Stimulated activated CD8-positive, alpha-beta memory T cell treated with anti-CD3 and anti-CD28 coated beads, Interleukin-15, amount 100 ng/mL, for 24 hours (primary cell): ENCODE results near the gene INO80.
A peak's percentile ranks its signal among the peaks of the same experiment; 100 is the strongest.
"Not testable (repeated sequence)": the region's sequence is repeated elsewhere in the genome, so short reads cannot be mapped to it uniquely, and the experiment has no call there.

Experiments
- DNase-seq: peaks from one replicate; pipeline ENCODE4 v3.0.0-alpha.2; 2020; ENCODE audit warnings: low read depth

The INO80 gene

GRCh38 chr15:40961740-40962139, 154.3 kb downstream of the INO80 start:
- DNase-seq, result not testable (repeated sequence)

- DNase-seq, result no peak
Observed at GRCh38 chr15:40960925-40961324, 155.2 kb downstream of the INO80 start.

DNA sequence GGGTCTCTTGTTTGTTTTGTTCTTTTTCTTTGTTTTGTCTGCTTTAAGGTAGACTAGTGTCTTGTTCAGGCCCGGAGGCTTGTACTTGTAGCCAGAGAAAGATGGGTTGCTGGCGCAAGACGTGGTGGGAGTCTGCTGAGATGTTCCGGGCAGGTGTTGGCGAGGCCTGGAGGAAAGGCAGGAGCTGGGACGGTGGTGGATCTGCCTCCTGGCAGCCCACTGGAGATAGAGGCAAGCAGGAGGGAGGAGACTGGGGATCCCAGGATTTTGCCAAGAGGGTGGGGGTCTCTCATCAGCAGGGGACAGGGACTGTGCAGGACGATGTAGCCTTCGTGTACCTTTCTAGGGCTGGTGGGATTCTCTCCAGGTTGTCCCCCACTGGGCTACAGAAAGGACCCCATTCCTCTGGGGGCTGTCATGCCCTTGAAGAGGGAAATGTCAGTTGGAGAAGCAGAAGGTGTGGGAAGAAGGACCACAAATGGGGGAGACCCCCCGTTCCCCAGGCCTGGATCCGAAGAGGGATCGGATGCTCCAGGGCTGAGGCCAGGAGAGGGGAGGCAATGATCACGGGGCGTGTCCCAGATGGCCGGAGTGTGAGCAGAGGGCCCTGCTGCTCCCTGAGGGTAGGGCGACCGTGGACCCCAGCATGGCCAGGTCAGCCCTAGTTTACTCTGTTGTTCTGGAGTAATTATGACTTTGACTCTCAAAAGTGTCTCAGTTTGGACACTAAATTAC, 155.8 kb downstream of the INO80 start:
- no peak for DNase-seq

DNA sequence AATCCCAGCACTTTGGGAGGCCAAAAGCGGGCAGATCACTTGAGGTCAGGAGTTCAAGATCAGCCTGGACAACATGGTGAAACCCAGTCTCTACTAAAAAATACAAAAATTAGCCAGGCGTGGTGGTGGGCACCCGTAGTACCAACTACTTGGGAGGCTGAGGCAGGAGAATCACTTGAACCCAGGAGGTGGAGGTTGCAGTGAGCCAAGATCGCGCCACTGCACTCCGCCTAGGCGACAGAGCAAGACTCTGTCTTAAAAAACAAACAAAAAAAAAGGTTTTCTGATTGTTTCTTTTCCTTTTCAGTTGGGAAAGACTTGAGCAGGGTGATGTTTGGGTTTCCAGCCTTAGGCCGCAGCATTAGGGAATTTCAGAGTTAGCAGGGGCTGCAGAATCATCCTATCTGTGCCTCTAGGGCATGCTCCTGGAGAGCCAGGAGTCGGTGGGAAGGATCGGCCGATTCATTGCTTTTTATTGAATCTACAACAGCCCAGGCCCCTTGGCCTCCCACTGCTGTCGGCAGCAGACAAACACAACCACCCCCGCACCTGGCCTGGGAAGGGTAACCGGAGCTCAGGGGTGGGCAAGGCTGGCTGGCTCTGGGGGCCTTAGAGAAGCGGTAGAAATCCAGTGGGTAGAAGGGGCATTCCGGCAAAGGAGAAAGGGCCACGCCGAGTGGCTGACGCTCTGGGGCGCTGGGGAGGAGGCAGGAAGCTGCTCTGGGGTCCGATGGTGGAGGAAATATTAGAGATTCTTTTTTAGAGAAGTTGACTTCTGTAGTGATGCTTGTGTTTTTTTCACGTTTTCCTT, 156.5 kb downstream of the INO80 start:
- DNase-seq, result no peak

DNA sequence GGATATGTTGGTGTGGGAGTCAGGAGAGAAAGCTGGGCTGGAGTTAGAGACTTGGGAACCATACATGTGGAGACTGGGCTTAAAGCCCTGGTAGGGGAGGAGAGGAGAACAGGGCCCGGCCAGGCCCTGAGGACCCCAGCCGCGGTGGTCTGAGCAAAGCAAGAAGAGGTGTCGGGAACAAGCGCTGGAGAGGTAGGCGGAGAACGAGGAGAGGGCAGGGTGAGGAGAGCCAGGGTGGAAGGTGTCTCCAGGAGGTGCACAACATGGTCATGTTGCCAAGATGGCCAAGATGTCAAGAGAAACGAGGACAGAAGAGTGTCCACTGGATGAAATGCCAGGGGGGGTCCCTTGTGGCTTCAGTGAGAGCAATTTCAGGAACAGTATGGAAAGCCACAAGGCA, 157.4 kb downstream of the INO80 start:
- no peak for DNase-seq

DNA sequence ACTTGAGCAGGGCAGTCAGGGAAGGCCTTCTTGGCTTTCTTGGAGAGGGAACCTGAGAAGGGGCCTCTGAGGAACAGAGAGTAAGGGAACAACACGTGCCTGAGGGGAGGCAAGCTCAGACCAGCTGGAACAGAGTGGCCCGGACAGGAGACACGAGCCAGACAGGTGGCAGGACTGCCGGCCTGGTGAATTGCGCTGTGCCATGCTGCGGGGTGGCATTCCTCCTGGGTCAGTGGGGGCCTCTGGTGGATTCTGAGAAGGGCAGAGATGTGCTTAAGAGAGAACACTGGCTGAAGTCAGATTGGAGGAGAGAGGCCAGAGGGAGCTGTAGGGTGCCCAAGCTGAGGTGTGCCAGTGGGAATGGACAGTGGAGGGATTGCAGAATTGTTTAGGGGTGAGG, 157.9 kb downstream of the INO80 start:
- DNase-seq, result no peak

GRCh38 chr15:40957581-40958051, 158.5 kb downstream of the INO80 start:
- DNase-seq, result no peak

DNA sequence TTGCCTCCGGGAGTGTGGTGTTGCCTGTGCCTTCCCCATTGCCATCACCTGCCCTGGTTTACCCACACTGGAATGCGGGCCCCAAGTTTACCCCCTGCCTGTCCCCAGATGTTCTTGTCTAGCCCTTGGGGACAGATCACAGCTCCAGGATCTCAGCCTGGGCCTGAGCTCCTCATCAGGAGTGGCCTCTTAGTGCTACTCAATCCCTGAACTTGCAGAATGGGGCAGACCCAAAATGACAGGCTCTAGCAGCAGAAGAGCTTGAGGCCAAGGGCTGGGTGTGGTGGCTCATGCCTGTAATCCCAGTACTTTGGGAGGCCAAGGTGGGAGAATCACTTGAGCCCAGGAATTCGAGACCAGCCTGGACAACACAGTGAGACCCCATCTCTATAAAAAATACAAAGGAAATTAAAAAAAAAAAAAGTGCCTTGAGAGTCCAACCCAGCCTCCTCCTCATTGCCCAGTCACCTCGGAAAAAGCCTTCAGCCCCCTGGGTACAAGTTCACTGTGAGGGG, 159.0 kb downstream of the INO80 start:
- no peak for DNase-seq

- no peak for DNase-seq
Observed at GRCh38 chr15:40956541-40956982, 159.5 kb downstream of the INO80 start.

DNA sequence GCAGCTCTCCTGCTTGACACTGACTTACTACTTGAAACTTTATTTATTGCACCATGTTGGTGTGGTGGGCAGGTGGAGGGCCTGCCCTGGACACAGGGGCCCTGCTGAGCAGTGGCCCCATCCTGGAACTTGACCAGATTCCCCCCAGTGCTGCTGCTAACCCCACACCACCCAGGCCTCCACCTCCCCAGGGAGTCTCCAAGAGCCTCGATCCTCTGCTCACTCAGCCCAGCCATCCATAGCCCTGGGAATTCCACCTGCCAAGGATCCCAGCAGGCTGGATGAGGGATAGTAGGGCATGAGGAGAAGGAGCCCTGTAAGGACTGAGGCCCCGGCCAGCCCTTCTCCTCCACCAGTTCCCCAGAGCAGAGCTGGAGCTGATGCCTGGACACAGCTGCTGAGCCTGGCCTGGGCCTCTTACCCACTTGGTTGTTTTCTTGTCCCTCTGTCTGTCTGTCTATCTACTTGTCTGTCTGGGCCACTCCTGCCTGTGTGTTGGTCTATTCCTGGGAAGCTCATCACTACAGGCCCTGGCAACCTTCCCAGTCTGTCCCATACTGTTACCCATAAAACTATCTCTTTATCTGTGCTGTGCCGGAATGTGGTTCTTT, 160.0 kb downstream of the INO80 start:
- DNase-seq, result no peak

DNA sequence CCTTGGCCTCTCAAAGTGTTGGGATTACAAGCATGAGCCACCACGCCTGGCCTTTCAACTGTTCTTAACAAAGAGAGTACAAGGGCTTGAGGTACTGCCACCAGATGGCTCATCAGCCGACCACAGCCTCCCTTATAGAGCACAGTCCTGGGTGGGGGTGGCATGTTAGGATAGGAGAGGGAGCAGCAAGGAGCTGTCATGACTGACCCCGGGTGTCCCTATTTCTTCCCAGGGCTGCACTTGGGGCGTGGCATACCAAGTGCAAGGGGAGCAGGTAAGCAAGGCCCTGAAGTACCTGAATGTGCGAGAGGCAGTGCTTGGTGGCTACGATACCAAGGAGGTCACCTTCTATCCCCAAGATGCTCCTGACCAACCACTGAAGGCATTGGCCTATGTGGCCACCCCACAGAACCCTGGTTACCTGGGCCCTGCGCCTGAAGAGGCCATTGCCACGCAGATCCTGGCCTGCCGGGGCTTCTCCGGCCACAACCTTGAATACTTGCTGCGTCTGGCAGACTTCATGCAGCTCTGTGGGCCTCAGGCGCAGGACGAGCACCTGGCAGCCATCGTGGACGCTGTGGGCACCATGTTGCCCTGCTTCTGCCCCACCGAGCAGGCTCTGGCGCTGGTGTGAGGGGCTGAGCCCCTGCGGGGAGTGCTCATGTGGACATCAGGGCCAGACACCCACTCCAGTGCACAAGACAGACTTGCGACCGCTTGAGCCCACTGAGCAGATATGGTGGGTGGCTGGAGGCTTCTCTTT, 160.8 kb downstream of the INO80 start:
- no peak for DNase-seq

- not testable (repeated sequence) for DNase-seq
Observed at GRCh38 chr15:40954158-40954848, 161.8 kb downstream of the INO80 start.

DNA sequence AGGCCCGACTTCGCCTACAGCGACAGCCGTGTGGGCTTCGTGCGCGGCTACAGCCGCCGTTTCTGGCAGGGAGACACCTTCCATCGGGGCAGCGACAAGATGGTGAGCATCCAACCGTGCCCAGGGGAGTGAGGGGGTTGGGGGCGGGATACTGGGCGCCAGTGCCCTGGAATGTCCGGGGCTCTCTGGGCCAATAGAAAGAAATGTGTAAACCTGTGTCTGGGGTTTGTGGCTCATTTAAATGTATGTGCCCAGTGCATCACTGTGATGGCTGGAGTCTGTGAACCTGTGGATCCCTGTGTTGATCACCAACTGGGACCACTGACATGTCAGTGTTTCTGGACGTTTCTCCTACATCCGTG, 162.4 kb downstream of the INO80 start:
- DNase-seq, result no peak

DNA sequence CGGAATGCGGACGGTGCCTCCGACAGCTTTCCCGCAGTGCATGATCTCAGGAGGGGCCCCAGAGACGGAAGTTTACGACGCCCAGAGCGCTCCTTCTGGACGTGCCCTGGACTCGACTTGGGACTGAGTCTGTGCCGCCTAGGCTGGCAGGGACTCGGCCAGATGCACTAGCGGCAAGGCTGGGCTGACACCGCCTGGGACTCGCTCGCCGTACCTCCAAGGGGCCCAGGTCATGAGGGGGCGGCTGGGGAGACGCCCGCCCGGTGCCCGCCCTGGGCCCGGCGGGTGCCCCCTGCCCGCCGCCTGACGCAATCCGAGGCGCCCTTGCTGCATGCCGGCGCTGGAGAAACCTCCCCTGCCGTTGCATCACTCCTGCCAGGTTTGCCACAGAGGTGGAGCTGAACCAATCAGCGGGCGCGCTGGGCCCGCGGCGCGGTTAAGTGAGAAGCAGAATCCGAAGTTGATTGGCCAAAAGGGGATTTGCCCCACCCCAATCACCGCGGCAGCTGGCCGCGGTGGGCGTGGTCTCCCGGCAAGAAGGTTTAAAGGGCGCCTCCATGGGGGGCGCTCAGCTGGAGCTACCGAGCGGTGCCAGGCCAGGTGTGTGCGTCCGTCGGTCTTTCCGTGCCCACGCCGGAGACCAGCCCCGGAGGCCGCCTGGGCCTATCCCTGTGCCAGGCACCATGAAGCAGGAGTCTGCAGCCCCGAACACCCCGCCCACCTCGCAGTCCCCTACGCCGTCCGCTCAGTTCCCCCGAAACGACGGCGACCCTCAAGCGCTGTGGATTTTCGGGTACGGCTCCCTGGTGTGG, 163.0 kb downstream of the INO80 start, which contains the start of gene CHAC1:
TSS of gene CHAC1 (plus strand) at position 571 of the 812 bp plus-strand sequence. CDS start at position 684, 113 bp downstream.
- DNase-seq, result peak; percentile 86

- no peak for DNase-seq
Observed at GRCh38 chr15:40952301-40952900, 163.7 kb downstream of the INO80 start.

GRCh38 chr15:40951764-40952163, 164.3 kb downstream of the INO80 start:
- no peak for DNase-seq

DNA sequence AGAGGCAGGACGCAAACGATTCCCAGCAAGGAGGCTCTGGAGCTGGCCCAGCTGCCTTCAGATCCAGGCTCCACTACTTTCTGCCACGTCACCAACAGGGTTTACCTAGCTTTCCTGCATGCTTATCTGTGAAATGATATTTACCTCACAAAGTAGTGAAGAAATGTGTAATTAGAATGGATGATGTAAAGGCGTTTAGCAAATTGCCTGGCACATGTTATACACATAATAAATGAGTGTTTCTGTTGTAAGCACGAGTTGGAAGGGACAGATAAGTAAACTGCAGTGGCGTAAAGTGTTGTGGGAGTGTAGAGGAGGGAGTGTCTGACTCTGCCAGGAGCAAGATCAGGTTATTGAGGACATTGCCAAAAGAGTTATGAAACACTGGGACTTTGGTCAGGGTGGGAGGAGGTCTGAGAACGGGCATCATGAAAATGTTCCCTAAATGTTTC, 166.3 kb downstream of the INO80 start:
- DNase-seq, result no peak

DNA sequence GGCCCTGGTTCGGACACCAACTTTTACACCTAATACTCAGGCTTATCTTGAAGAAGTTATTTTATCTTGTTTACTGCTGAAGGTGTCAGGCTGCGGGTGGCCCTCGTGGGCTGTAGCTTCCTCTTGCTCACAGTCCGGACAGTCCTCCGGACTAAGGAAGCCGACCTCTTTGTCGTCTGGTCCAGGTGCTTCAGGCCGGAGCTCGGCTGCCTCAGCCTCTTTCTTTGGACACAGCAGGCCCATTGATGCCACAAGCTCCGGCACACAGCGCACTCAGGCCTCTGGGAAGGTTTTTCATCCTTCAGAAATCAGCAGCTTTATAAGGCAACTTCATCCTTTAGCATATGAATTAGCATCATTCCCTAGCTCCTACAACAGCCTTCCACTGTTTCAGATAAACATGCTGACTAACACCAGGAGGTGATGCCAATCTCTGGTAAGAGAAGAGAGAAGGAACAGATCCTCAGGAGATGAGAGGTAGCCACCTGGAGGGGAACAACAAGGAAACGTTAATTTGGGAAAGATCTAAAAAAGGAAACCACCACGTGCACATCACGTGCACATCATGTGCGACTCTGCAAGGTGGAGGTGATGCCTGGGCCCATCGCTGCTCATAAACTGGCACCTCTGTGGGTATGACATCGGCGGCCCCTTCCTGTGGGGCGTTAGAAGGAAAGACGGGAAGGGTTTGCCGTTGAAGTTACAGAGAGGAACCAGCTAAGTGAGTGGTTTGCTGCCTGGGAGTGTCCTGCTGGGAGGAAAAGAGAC, 167.2 kb downstream of the INO80 start:
- DNase-seq, result no peak
